ENCODE measurements around the gene MORN1.
A peak's percentile ranks its signal among the peaks of the same experiment; 100 is the strongest.
"Not testable (repeated sequence)": the region's sequence is repeated elsewhere in the genome, so short reads cannot be mapped to it uniquely, and the experiment has no call there.

The MORN1 gene

DNA sequence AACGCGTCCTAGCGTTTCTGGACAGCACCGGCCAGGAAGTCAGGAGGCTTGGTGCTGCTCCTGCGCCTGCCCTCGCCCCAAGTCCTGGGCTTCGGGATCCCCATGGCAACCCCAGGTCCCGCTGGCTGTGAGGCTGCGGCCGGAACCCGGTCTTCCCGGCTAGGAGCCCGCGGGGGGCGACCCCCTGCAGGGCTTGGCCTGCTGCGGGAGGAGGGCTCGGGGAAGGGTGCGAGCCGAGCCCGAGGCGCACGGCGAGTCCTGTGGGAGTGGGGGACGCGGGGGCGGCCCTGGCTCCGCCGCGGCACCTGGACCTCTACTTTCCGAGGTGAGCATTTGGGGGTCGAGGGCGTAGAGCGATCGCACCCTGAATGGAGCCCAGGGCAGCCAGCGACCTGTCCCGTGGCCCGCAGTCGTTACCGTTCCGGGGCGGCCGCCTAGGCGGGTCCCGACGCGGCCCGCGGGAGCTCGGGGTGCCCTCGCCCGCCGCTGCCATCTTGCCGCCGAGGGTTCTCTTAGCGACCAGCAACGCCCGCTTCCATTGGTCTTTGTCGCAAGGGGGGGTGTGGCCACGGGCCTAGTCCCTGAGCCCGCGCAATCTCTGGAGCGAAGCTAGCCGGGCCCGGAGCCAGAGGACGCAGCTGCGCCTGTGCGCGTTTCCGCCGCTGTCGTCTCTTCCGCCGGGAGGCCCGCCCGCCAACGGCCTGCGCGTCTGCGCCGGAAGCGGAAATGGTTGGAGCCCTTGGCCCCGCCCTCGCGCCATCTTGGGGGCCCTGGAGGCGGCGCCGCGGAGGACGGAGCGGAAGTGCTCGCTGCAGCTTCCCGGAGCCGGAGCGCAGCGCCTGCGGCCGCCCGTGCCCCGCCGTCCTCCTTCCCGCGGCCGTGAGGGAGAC lies at the start of gene MORN1, which contains the start of gene RER1:
Gene MORN1, minus strand, starts transcription at position 514 of the 890 bp plus-strand sequence. Its CDS starts 21 bp downstream, at position 493.
Gene RER1, plus strand, starts transcription at position 801 of the 890 bp plus-strand sequence. CDS start 3,950 bp downstream, outside the sequence.
- DNase-seq, result peak; percentile 98

DNA sequence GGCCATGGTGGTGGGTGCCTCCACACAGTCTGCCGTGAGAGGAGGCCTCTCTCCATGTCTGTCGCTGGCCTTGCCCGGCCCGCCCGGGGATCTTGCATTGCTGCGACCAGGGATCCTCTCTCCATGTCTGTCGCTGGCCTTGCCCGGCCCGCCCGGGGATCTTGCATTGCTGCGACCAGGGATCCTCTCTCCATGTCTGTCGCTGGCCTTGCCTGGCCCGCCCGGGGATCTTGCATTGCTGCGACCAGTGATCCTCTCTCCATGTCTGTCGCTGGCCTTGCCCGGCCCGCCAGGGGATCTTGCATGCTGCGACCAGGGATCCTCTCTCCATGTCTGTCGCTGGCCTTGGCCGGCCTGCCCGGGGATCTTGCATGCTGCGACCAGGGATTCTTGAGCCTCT lies 49.0 kb upstream of the MORN1 start:
- DNase-seq, result not testable (repeated sequence)

DNA sequence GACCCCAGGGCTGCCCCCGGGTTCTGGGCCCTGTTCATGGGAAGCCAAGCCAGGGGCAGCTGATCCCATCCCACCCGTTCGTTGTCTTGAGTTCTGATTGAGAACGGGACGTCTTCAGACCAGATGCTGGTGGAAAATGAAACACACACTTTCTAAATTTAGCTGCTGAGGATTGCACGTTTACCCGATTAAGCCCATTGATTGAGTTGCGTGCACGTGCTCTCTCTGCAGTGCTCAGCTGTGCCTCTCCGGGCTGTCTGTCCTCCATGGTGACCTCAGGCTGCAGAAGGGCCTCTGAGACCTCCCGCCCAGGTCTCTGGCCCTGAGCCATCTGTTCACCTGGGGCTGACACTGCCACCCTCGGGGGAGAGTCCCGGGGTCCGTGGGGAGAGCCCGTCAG lies 48.0 kb upstream of the MORN1 start:
- DNase-seq, result no peak

DNA sequence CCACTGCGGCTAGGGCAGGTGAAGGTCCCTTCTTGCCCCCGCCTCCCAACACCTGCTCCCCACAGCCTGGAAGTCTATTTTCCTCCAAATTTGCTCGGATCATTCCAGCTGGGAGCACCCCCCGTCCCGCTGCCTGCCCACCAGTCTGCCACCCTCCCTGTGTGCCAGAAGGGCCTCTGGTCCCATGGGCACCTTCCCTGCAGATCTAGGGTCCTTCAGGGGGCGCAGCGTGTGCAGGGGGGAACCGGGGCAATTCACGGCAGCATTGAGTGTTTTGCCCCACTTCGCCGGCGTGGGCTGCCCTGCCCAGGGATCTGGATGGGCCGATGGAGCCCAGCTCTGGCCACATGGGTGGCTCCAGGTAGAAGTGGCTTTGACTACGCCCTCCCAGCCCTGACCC lies 47.3 kb upstream of the MORN1 start:
- no peak for DNase-seq

DNA sequence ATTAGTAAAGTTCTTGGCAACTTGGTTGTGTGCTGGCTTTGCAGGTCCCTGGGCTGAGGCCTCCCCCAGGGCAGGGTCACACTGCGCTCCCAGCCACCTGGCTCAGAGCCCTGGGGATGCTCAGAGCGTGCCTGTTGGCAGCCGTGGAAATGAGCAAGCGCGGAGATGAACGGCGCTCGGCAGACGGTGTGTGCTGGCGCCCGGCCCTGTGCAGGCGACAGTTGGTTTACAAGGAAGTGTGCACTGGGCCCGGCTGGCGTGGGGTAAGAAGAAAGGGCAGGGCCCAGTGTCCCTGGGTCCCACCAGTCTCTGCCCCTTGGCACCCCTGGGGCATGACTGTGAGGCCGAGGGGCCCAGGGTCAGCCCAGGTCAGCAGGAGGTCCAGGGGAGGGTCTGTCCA lies 46.7 kb upstream of the MORN1 start:
- DNase-seq, result no peak

DNA sequence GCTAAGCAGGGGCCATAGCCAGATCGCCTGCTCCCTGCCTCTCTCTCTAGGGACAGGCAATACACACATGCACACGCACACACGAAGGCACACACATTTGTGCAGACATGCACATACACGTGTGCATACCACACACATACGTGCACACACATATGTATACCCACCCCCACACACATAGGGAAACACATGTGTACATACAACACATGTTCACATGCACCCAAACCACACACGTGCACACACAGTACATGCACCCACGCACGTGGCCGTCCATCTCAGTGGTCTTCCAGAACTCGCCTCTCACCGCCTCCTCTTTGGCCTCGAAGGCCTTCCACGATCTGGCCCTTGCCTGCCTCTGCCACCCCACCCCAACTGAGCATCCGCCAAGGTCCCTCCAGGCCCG lies 46.3 kb upstream of the MORN1 start:
- DNase-seq, result no peak

DNA sequence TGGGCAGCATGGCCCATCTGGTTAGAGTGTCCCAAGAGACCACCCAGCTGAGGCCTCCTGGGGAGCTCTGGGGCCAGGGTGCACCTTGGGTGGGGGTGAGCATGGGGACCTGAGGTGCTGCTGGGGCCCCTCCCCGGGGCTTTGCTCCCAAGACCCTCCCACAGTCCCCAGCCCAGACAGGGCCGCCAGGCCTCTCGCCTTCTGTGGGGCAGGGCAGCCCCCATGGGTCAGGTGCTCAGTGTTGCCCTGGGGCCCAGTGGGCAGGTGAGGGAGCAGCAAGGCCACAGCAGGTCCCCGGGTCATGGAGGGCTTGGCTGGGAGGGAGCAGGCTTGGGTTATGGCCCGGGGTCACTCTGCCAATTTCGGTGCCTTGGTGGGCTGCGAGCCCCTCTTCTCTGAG lies 45.5 kb upstream of the MORN1 start:
- no peak for DNase-seq

DNA sequence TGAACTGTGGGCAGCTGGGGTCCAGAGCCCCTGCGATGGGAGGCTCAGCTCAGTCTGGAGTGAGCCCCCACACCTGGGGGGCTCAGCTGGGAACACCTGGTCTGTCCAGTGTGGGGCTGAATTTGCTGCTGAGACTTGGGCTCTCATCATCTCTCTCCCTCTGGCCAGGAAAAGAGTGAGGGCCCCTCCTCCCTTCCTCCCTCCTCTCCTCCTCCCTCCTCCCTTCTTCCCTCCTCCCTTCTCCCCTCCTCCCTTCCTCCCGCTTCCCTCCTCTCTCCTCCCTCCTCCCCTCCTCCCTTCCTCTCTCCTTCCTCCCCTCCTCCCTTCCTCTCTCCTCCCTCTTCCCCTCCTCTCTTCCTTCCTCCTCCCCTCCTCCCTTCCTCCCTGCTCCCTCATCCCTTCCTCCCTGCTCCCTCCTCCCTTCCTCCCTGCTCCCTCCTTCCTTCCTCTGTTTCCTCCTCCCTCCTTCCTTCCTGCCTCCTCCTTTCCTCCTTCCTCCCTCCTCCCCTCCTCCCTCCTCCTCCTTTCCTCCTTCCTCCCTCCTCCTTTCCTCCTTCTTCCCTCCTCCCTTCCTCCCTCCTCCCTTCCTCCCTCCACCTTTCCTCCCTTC lies 44.5 kb upstream of the MORN1 start:
- no peak for DNase-seq

DNA sequence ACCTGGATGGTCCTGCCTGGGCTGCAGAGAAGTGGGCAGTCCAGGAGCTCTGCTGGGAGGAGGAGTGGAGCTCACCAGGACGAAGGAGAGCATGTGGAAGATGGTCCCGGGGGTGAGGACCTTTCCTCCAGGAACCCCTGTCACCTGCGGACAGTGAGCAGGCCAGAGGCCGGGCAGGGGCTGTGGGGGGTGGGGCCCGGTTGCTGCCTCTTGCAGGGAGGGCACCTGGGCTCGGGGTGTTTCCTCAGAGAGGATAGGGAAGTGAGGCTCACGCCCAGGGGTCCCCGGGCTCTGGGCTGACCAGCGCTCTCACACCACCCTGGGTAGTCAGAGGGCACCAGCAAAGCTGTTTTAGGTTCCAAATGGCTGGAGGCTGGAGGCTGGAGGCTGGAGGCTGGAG lies 43.7 kb upstream of the MORN1 start:
- no peak for DNase-seq

DNA sequence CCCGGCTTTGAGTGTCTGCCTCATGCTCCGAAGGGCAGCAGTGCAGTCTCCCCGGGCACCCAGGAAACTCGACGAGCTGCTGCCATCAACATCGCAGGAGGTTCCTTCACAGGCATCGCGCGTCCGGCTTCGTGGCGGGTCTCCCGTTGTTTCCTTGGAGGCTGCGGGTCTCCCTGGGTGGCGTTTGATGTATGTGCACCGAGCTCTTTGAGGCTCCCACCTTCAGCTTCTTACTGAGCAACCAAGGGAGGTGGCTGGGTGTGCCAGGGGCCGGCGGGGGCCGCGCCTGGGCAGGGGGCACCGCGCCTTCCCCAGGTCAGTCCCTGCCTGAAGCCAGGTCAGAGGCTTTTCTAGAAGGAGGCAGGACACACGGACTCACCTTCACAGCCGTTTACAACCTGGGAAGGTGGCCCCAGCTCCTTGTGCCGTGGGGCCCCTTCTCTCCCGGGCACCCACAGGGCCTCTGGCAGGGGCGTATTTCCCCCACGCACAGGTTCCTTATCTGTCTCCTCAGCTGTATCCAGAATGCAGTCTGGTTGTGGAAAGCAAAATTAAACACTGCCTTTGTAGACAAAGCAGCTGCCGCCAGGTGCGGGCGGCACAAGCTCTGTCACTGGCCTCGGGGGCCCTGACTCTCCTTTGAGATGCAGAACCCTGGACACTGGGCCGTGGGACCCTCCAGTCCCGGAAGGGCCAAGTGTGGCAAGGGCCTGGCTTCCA lies 42.7 kb upstream of the MORN1 start:
- no peak for DNase-seq

DNA sequence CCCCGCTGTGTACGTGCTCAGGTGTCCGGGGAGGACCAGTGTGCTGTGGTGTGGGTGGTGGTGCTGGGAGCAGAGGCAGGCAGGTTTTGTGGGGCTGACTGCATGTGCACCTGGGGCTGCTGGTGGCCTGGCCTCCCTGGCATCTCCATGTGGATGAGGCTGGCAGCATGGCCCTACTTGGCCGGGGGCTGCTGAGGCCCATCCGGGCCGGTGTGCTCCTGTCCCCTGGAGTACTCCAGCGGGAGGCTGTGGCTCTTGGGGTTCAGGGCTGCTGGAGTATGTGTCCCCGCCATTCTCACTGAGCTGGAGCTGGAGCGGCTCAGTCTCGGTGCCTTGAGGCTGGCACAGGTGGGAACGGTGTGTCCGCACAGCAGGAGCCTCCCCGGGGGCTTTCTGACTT lies 41.8 kb upstream of the MORN1 start:
- DNase-seq, result no peak

DNA sequence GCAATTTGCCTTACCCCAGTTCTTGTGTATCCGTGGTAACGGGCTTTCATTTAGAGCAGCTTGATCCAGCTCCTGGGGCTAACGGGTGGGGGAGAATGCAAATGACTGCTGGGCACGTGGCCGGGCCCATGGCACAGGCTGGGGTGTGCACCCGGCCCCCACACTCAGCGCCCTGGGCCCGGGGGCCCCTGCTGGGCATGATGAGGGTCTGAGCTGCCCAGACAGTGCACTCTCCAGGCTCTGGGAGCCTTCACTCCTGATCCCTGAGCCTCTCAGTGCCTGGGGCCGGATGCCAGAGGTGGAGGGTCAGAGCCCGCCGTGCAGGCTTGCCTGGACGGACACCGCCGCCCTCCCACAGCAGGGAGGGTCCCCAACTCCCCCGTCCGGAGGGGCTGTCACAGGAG lies 41.1 kb upstream of the MORN1 start:
- no peak for DNase-seq

DNA sequence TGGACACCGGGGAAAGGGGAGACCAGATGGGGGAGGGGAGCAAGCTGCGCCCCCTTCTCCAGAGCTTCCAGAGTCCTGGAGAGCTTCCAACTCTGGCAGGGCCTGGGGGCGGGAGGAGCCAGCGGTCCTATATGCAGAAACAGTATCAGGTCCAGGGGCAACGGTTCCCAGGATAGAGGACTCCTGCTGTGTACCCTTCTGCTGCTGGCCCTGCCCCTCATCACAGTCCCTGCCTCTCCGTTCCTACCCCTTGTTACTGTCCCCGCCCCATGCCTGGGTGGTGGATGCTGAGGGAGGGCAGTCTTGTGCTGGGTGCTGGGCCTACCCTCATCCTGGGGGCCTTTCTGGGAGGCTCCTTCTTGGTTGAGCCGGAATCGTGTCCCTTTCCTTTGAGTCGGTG lies 40.2 kb upstream of the MORN1 start:
- DNase-seq, result no peak

DNA sequence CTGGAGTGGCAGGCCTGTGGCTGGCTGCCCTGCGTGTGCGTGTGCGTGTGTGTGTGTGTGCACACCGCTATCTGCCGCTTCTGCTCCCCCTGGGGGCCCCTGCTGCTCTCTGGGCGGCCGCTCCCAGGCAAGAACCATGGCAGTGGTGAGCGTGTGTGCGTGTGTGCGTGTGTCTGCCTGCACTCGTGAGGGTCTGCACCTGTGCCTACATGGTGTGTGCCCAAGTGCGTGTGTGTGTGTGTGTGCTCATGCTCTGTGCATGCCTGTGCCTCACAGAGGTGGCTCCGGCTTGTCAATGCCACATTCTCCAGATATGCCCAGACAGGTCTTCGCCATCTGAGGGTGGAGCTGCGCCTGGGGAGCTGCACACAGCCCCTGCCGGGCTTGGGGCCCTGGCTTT lies 39.7 kb upstream of the MORN1 start:
- DNase-seq, result no peak

DNA sequence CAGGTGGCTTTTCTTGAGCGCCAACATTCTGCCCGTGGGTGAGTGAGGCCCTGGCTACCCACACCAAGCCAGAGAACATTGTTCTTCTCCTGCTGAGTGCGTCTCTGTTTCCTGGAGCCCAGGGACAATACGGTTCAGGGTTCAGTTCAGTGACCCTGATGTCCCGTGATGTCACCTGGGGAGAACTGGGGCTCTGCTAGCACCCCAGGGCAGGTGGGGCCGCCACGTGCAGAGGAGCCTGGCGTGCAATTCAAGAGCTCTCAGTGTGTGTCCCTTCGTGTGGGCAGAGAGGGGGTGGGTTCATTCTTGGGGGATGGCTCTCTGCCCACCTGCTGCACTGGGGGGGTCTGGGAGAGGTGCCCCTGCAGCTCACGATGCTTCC lies 39.2 kb upstream of the MORN1 start:
- no peak for DNase-seq

DNA sequence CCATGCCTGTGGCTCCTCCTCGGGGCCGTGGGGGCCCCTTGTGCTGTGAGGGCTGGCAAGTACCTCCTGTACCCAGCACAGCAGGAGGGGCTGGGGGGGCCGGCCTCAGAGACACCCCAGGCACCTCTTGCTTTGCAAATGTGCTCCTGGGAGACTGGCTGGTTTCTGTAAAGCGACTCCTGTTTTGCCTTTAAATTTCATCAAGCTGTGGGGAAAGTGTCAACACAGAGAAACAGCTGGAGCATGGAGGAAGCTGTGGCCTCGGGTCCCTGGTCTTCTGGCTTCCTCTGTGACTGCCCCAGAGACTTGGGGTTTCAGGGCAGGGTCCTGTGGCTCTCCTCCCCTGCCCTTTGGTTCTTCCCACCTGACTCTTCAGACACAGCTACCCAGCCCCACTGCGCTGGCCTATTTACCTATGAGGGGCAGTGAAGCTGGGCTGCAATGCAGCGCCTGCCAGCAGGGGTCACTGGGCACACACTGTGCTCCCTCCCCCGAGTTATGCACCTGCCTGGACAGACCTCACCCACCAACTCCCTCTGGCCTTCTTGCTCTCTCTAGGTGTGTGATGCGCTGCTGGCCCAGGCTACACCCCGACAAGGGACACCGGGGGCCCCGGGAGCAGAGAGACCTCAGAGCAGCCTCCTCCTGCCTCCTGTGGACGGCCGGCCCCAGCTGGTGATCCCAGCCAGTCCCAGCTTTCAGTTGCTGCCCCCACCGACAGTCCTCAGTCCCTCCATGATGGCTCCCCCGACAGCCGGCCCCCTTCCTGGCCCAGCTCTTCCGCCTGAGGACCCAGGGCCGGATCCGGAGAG lies 38.6 kb upstream of the MORN1 start:
- DNase-seq, result no peak

DNA sequence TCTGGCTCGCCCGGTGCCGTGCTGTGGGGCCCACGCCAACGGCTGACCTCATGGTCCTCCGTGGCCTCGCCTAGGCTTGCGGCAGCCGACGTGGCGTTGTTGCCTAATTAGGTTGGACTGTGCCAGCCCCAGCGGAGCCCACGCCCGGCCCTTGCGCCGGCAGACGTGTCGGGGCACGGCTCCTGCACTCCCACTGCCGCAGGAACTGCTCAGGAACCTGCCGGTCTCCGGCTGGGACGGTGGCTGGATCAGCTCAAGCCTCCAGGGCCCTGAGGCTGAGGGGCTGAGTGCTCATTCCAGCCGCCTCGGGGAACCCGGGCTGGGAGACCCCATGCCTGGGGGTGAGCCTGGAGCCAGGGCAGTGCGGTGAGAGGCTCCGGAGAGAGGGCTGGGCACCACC lies 37.1 kb upstream of the MORN1 start:
- no peak for DNase-seq

DNA sequence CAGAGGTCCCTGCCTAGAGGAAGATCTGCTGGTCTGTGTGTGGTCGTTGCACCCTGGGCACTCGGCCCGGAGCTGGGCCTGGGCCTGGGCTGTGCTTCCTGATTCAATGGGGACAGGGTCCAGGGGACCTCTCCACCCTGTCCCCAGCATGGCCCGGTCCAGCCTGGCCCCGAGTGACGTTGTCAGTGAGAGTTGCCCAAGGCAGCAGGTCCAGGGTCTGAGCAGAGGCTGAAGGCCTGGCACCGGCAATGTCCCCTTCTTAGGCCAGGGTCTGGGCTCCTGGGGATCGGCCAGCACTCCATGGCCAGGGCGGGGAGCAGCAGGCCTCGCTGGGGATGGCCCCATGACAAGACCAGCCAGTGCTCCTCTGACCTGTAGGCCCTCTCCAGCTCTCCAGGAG lies 36.6 kb upstream of the MORN1 start:
- DNase-seq, result no peak

DNA sequence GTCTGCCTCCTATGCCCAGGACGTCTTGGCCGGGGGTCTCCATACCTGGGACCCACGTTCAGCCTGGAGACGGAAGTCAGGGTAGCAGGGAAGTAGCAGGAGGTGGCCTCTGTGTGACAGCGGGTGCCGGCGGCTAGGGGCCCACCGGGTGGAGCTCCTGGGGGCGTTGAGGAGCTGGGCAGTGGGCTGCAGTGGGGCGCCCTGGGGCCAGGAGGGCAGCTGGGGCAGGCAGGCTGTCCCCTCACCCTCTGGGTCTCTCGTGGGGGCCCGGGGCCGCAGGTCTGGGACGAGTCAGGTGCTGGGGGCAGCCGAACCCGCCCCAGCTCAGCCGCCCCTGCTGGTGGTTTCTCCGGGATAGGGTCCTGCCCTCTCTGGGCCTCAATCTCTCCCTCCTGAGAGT lies 35.7 kb upstream of the MORN1 start:
- no peak for DNase-seq

DNA sequence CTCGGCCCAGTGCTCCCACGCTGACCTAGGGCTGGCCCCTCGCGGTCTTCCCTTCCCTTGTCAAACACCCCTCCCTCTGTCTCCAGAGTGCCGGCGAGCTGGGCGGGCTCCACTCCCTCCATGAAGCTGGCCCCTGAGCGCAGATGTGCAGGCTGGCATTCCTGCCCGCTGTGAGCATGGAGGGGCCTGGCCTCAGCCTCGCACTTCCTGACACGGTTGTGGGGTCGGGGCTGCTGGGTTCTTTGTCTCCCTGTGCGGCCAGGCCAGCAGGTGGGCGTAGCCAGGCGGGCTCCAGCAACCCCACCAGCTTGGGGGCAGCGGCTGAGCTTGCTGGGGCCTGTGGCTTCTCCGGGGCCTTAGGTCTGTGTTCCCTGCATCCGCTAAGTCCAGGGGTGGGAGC lies 35.2 kb upstream of the MORN1 start:
- DNase-seq, result no peak

DNA sequence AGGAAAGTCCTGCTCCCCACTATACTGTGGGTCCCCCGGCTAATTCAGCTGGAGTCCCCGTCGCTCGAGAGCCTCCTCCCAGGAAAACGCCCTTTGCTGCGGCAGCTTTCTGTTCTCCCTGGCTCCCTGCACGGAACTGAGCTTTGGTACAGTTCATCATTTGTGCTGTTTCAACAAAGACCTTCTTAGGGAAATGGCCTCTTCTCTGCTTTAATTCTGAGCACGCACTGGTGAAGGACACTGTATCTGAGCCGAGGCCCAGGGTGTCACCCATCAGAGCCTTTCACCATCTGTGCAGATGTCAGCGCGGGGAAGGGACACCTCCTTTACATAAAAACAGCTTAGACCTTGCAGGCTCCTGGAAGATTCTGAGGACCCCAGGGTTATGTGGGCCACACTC lies 34.5 kb upstream of the MORN1 start:
- no peak for DNase-seq

DNA sequence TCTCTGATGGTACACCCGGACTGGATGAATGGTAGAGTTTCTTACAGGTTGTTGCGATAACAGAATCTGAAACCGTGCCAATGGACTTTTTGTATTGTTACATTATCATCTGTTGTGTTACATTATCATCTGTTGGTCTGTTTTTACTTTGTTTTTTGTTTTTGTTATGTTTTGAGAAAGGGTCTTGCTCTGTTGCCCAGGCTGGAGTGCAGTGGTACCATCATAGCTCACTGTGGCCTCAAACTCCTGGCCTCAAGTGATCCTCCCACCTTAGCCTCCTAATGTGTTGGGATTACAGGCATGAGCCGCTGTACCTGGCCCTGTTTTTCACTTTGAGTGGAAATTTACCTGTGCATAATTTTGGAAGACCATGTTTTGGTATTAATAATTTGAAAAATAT lies 31.2 kb upstream of the MORN1 start:
- no peak for DNase-seq

DNA sequence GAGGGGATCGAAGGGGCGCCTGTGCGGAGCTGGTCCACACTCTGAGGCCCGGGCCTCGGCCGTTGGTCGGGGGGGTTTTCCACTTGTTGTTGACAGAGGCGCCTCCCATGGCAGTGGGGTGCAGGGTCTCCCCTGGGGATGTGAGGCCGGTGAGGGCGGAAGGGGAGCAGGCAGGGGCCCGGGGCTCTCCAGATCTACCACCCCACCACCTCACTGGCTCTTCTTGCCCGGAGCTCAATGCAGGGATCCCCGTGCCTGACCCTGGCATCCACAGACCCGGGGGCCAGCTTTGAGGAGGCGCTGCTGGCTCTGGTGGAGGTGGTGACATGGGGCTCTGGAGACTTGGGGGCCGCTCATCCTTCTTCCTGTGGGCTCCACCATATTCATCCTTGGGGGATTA lies 28.1 kb upstream of the MORN1 start:
- no peak for DNase-seq
